ENCODE data around the gene ECT2.

DNA sequence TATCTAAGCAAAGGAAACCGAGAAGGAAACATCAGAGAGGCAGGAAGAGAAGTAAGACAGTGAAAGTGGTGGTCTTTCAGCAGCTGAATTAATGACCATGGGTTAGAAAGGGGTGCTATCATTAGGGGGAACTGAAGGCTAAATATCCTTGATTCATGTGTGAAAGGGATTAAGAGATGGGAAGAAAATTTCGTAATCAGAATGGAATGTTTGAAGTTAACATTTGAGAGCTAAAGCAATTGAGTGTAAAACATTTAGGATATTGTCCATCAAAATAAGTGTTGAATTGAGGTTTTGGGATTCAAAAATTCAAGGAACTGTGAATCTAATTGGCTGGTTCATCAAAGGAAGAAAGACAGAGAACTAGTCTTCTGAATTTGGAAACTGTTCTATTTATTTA, 4.1 kb upstream of the ECT2 start:
- no peak for TF ChIP-seq GATA2 (IDR thresholded peaks at IDR 0.05; ENCODE audit: low read depth, low read length)
- TF ChIP-seq GATA3 (IDR thresholded peaks at IDR 0.05; ENCODE audit: low read depth, low read length), result no peak
